GM19397 (cell line): Measurements from ENCODE around the gene KDM4B.

ENCODE experiments used
- ATAC-seq: cut with Tn5 transposase; IDR thresholded peaks from one replicate; pipeline ENCODE4 v1.9.1; 2021; ENCODE audit warnings: mild to moderate bottlenecking, moderate library complexity; ENCODE audit not compliant: unreplicated experiment

Gene KDM4B

GRCh38 chr19:4984106-4984380 lies 15.1 kb downstream of the KDM4B start:
- no peak for ATAC-seq

- ATAC-seq: no peak
Observed at GRCh38 chr19:4984438-4984990, 15.6 kb downstream of the KDM4B start.

- no peak for ATAC-seq
Observed at GRCh38 chr19:4985551-4985991, 16.7 kb downstream of the KDM4B start.

- ATAC-seq: no peak
Observed at GRCh38 chr19:4986056-4986455, 17.1 kb downstream of the KDM4B start.

DNA sequence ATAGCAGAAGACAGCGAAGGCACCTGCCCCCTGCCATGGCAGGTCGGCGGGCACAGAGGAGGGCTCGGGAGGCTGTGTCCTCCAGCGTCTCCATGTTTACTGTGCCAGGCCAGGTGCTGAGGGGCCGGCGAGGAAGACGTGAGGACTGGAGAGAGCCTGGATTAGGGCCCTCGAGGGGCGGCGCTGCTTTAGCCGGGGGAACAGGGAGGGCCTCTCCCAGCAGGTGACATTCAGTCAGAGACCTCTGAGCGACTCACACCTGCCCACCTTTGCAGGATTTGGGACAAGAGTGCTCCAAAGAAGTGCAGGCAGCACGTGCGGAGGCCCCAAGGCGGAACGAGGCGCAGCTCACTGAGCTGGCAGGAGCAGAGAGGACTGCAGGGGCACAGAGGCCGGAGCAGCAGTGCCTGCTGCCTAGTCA lies 17.6 kb downstream of the KDM4B start:
- no peak for ATAC-seq

- ATAC-seq: no peak
Observed at GRCh38 chr19:4987256-4987655, 18.3 kb downstream of the KDM4B start.

GRCh38 chr19:4987692-4988370 lies 18.9 kb downstream of the KDM4B start:
- no peak for ATAC-seq

DNA sequence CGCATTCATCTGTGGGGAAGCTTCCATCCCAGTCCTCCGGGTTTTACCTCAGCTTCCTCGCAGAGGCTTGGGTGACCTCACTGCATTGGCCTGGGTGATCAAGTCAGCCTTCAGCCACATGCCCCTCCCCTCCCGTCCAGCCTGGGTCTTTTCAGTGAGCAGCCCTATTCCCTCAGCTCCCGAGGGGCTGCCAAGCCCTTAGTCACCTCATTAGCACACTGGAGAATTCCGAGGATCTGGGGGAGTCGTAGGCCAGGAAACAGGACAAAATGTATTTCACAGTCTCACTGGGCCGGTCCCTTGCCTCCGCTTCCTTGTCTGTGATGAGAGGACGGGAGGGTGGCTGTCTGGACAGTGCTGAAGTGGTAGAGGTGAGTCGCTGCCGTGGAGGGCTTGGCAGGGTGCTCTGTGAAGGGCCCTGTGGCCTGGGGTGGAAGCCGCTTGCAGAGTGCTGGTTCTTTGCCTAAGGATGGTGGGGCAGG lies 19.9 kb downstream of the KDM4B start:
- no peak for ATAC-seq

GRCh38 chr19:4990306-4990705 lies 21.4 kb downstream of the KDM4B start:
- ATAC-seq: no peak

GRCh38 chr19:4991538-4991937 lies 22.6 kb downstream of the KDM4B start:
- ATAC-seq: no peak

DNA sequence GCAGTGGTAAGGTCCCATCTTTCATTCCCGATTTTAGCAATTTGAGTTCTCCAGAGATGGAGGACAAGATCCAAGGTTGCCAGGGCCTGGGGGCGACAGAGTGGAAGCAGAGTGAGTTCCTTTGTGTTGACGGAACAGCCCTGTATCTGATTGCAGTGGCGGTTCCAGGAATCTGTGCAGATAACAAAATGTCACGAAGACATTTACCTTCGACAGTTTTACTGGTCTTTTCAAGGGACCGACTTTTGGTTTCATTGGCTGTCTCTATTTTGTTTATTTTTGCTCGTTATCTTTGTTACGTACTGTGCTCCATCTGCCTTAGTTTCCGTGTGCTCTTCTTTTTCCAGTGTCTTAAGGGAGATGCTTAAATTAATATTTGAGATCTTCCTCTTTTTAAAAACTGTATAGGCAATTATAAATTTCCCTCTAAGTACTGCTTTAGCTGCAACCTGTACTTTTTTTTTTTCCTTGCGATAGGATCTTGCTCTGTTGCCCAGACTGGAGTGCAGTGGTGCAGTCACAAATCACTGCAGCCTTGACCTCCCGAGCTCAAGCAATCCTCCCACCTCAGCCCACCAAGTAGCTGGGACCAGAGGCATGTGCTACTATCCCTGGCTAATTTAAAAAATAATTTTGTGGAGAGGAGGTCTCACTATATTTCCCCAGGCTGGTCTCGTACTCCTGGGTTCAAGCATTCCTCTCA lies 23.2 kb downstream of the KDM4B start:
- ATAC-seq: no peak

DNA sequence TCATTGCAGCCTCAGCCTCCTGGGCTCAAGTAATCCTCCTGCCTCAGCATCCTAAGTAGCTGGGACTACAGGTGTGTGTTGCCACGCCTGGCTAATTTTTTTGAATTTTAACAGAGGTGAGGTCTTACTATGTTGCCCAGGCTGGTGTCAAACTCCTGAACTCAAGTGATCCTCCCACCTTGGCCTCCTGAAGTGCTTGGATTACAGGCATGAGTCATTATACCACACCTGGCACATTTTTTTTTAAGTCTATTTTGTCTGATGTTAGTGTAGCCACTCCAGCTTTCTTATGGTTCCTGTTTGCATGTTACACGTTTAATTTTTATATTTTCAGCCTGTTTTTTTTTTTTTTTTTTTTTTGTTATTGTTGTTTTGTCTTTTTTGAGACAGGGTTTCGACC lies 24.8 kb downstream of the KDM4B start:
- no peak for ATAC-seq

- no peak for ATAC-seq
Observed at GRCh38 chr19:4996701-4997100, 27.8 kb downstream of the KDM4B start.

DNA sequence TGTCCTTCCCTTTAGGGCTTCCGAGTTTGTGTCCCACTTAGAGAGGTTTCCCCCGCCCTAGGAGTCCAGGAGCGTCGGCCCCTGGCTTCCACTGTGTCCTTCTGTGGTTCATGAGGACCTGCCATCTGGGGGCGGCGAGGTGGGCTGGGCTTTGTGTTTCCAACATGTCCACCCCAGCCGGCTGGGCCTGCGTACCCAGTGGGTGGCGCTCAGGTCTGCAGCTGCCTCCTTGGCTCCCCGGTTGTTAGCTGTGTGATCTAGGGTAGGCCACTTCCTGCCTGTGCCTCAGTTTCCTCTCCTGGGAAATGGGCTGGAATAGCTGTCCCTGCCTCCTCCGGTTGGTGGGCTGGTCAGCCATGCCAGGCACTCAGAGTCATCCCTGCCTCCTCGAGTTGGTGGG lies 28.4 kb downstream of the KDM4B start:
- no peak for ATAC-seq

- ATAC-seq: no peak
Observed at GRCh38 chr19:5000120-5000611, 31.3 kb downstream of the KDM4B start.

- no peak for ATAC-seq
Observed at GRCh38 chr19:5001615-5002014, 32.7 kb downstream of the KDM4B start.

DNA sequence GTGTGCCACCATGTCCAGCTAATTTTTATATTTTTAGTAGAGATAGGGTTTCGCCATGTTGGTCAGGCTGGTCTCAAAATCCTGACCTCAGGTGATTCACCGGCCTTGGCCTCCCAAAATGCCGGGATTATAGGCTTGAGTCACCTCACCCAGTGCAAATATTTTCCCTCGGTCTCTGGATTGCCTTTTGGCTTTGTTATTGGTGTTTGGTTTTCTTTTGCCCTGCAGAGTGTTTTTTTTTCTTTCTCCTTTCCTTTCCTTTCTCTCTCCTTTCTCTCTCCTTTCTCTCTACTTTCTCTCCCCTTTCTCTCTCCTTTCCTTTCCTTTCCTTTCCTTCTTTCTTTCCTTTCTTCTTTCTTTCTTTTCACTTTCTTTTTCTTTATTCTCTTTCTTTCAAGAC lies 33.2 kb downstream of the KDM4B start:
- ATAC-seq: no peak

DNA sequence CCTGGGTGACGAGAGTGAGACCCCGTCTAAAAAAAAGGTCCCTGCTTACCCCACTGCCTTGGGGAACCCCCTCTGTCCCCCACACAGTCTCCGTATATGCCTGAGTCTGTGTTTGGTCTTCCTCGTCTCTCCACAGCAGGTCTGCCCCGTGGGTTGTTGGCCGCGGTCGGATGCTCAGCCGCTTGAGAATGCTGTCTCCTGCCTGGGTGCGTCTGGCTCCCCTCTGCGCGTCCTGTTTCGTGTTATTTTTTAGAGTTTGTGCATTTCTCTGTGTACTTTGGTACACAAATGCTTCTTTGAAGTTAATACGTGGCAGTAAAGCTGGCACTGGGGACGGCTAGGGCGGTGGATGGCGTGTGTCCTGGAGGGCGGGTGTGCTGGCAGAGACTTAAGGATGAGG lies 34.9 kb downstream of the KDM4B start:
- ATAC-seq: no peak

DNA sequence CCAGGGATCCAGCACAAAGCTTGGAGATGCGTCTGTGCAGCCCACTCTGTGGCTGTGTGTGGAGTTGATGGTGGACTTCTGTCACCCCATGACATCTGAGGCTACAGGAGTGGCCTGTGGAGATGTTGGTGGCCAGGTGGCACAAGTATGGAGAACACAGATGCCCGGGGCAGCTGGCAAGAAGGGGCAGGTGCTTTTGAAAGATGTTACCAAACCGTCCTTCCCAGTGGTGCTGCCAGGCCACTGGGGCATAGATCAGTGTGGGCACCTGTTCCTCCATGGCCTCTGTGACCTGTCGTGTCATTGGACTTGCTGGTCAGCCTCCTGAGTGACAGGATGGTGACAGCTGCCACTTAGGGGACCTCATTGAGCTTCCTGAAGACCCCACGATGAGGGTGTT lies 36.2 kb downstream of the KDM4B start:
- no peak for ATAC-seq

GRCh38 chr19:5006201-5006600 lies 37.3 kb downstream of the KDM4B start:
- no peak for ATAC-seq

GRCh38 chr19:5006821-5007220 lies 37.9 kb downstream of the KDM4B start:
- ATAC-seq: no peak
